DMS153 treated with DMSO at 0.1 percent for 48 hours (cell line): Measurements from ENCODE around the gene WDSUB1.

Experiments
- DNase-seq: peaks from one replicate; lab custom pipeline; 2025; ENCODE audit not compliant: unreplicated experiment; lab: John Stamatoyannopoulos, UW

The WDSUB1 gene

GRCh38 chr2:159266554-159266953, 19.9 kb downstream of the WDSUB1 start:
- no peak for DNase-seq

DNA sequence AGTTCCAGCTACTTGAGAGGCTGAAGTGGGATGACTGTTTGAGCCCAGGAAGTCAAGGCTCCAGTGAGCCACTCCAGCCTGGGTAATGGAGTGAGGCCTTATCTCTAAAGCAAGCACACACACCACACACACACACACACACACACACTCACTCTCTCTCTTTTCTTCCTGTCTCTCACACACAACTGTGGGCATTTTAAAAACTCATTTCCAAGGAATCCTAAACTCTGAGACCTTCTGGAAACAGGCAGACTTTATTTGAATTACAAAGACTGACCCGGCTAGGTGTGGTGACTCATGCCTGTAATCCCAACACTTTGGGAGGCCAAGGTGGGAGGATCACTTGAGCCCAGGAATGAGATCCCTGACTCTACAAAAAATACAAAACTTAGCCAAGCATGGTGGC, 21.3 kb downstream of the WDSUB1 start:
- DNase-seq = no peak

DNA sequence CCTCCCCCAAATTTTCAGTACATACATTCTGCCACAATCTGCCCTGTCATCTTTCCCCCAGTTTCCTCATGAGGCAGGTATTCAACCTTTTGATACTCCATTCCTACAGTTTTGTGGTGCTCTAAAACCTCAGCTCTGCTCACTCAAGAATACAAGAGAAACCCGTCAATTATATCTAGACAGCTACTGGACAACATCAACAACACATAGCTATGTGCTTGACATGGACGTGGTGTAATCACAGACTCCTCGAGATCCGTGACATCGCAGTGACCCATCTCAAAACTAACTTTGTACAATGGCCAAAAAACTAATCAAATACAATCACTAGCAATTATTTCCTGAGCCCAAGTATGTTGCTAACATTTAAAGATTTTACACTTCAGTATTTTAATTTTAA, 23.6 kb downstream of the WDSUB1 start:
- no peak for DNase-seq

DNA sequence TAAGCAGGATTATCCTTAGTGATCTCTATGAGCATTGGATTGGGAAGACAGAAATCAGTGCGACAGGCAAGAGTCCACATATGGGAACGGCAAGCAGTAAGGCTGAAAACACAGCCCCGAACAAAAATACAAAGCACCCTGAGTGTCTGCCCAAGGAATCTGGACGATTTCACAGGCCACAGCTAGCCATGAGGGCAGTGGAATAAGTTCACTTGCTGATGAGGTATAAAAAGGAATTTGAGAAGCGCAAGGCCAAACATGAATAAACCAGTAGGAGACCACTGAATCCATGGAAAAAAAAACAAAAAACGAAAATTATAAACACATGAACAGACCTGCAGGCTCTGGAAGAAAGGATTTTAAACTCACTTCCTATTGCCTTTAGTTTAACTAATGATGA, 24.3 kb downstream of the WDSUB1 start:
- DNase-seq = no peak

GRCh38 chr2:159256159-159256558, 30.3 kb downstream of the WDSUB1 start:
- no peak for DNase-seq

DNA sequence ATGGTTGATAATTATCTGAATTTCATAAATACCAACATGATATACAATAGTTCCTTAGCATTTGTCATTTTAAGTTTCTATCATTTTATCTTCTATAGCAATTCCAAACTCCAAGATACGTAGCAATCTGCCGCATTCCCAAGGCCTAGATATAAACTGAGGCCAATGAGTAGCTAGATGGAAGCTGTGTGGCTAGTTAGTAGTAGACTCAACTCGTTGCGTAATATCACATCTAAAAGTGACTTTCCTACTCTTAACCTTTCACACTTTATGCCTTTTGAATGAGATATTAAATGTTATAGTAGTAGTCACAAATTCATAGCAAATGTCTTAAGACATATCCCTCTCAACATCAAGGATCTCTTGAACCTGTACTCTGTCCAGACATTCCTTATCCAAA, 33.6 kb downstream of the WDSUB1 start:
- DNase-seq = no peak

GRCh38 chr2:159251296-159252173, 35.0 kb downstream of the WDSUB1 start:
- no peak for DNase-seq

GRCh38 chr2:159249990-159250715, 36.4 kb downstream of the WDSUB1 start:
- peak; percentile 54 for DNase-seq

DNA sequence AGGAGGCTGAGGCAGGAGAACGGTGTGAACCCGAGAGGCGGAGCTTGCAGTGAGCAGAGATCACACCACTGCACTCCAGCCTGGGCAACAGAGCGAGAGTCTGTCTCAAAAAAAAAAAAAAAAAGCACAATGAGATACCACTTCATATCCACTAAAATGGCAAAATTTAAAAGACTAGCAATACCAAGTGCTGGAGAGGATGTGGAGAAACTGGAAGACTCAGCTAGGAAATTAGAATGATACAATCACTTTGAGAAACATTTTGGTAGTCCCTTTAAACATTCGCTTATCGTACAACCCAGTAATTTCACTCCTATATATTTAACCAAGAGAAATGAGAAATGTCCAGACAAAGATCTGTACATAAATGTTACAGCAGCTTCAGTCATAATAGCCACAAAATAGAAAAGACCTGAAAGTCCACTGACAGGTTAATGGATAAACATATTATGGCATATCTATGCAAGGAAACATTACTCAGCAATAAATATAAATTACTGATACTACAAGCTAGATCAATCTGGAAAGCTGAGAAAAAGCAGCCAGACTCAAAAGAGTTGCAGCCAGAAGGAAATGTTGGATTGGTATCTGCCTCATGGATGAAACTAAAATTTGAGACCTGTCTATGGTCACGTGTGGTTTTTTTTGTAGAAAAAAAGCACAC, 40.0 kb downstream of the WDSUB1 start:
- DNase-seq = no peak

- DNase-seq = no peak
Observed at GRCh38 chr2:159243529-159243928, 43.0 kb downstream of the WDSUB1 start.

GRCh38 chr2:159234868-159235267, 51.6 kb downstream of the WDSUB1 start:
- no peak for DNase-seq

GRCh38 chr2:159232456-159233170, 53.9 kb downstream of the WDSUB1 start:
- no peak for DNase-seq

- DNase-seq = no peak
Observed at GRCh38 chr2:159230145-159230877, 56.2 kb downstream of the WDSUB1 start.

- no peak for DNase-seq
Observed at GRCh38 chr2:159229476-159230144, 56.9 kb downstream of the WDSUB1 start.

- DNase-seq = no peak
Observed at GRCh38 chr2:159228081-159228581, 58.4 kb downstream of the WDSUB1 start.

GRCh38 chr2:159227467-159227866, 59.0 kb downstream of the WDSUB1 start:
- DNase-seq = no peak

DNA sequence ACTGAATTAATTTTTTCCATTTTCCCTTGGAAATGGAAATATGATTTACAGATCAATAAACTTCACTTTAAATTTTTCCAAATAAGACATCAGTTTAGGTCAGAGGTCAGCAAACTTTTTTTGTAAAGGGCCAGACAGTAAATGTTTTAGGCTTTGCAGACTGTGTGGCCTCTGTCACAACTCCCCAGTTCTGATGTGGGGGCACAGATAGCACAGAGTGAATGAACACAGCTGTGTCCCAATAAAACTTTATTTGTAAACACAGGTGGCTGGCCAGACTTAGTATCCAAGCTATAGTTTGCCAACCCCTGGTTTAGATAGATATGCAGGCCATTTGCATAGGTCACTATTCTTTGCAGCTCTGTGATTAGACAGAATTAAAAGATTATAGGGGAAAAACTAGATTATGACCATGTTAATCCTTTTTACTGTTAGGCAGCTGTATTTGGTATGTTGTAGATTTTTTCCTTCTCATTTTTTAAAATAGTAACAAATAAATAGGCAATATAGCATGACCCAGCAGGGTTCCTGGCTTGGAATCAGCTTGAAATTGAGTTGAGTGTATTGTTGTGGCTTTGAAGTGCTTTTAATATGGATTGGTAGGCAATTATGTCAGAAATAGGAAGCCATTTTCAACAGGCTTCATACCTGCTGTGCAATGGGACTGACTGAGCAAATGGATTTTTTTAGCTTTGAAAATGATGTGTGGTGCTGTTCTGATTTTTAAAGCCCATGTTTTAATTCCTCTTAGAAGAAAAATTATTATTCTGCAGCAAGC, 59.7 kb downstream of the WDSUB1 start:
- DNase-seq = no peak

GRCh38 chr2:159226059-159226461, 60.4 kb downstream of the WDSUB1 start:
- DNase-seq = no peak
